T-helper 17 cell (primary cell): Measurements from ENCODE around the gene STX4. TPM values are rescaled to one million over a fixed set of nuclear protein-coding genes. Genes with fewer than 3 reads are reported as not detected.

Source experiments
- ATAC-seq: fragments of 150-1000 bp; cut with Tn5 transposase; 2 replicates; pipeline ENCODE4 v1.10.0; 2021; ENCODE audit warnings: mild to moderate bottlenecking, moderate library complexity
- DNase-seq, 3 donors: peaks; one replicate each; pipeline versions ENCODE4 v3.0.0 to v3.0.0-alpha.2; 2020 to 2021
- H3K9me3 ChIP-seq: one replicate; pipeline ENCODE4 v1.7.0; 2013; ENCODE audit warnings: low read length, mild to moderate bottlenecking; ENCODE audit not compliant: control insufficient read depth, poor library complexity, severe bottlenecking
- H3K27ac Mint-ChIP-seq: one replicate; pipeline ENCODE4 v1.8.0; 2022; ENCODE audit warnings: mild to moderate bottlenecking, moderate library complexity, mixed read lengths
- H3K27me3 Mint-ChIP-seq: one replicate; pipeline ENCODE4 v1.8.0; 2022; ENCODE audit warnings: mixed read lengths
- H3K36me3 Mint-ChIP-seq: one replicate; pipeline ENCODE4 v1.8.0; 2022; ENCODE audit warnings: low read depth, mixed read lengths
- H3K4me1 Mint-ChIP-seq: one replicate; pipeline ENCODE4 v1.8.0; 2022; ENCODE audit warnings: mild to moderate bottlenecking, mixed read lengths
- H3K4me3 Mint-ChIP-seq: one replicate; pipeline ENCODE4 v1.8.0; 2022; ENCODE audit warnings: mild to moderate bottlenecking, moderate library complexity, mixed read lengths
- total RNA-seq, 4 donors: library from RNA in 2 of 4; stranded (reverse) in 2 of 4; gene quantifications; one replicate each; pipeline ENCODE4 v1.2.3 and lab custom pipeline; 2022 to 2026

STX4 gene, protein sequence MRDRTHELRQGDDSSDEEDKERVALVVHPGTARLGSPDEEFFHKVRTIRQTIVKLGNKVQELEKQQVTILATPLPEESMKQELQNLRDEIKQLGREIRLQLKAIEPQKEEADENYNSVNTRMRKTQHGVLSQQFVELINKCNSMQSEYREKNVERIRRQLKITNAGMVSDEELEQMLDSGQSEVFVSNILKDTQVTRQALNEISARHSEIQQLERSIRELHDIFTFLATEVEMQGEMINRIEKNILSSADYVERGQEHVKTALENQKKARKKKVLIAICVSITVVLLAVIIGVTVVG
- 10 to 100 TPM; 72.0 to 72.1 TPM for total RNA-seq
- total RNA-seq (lab: John Stamatoyannopoulos, UW), result 41.6 to 53.1 reads per million in 2 donors

DNA sequence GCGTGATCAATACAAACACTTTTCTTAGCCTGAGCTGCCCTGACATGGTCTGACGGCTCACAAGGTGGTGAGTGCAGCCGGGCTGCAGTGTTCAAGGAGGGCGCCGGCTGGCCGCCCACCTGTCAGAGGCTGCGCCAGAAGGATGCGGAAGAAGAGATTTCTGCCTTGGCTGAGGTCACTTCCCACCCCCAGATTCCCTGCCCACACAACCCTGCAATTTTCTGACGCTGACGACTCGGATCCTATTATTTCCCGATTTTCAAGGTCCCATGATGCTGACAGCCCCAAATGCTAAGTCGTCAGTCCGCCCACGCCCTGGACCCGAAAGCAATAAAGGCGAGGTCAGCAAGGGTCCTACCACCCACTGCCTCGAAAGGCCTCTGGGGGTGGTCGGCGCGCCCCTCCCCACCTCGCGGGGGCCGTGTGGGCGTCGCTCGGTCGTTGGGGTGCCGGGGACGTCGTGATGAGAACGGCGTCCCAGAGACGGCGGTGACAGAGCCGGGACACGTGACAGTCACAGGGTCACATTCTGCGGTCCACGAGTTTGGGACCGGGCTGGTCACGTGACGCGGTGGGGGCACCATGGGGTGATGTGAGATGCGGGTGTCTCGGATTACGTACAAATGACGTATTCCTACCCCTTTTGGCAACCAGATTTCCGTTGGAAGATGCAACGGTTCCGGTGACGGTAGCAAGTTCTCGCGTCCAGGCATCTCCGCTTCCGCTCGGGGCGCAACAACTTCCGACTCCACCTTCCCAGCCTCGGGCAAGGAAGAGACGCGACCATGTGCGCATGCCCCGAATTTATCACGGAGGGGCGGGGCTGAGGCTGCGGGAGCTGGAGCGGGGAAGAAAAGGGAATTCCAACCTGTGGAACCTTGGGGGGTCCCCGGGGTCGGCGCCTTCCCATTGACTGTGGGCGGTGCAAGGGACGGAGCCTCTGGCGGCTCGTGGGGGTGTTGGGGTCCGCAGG, at the start of gene STX4:
Gene STX4 (plus strand): TSS at position 823 of the 973 bp plus-strand sequence. CDS start 248 bp downstream, outside the sequence.
- no peaks in the 10 kb centered on the region for H3K9me3 ChIP-seq
- Mint-ChIP-seq H3K27ac (peak within 1 kb of the TSS; percentile 89), H3K36me3 (peaks cover 4% of the 10 kb centered on the region), H3K27me3 (no peaks in the 10 kb centered on the region), H3K4me3 (peak within 1 kb of the TSS; percentile 99), H3K4me1 (peaks cover 13% of the 10 kb centered on the region)
- DNase-seq (peak; percentile 95 to 97 (median 97)), ATAC-seq (peak; percentile 85)

DNA sequence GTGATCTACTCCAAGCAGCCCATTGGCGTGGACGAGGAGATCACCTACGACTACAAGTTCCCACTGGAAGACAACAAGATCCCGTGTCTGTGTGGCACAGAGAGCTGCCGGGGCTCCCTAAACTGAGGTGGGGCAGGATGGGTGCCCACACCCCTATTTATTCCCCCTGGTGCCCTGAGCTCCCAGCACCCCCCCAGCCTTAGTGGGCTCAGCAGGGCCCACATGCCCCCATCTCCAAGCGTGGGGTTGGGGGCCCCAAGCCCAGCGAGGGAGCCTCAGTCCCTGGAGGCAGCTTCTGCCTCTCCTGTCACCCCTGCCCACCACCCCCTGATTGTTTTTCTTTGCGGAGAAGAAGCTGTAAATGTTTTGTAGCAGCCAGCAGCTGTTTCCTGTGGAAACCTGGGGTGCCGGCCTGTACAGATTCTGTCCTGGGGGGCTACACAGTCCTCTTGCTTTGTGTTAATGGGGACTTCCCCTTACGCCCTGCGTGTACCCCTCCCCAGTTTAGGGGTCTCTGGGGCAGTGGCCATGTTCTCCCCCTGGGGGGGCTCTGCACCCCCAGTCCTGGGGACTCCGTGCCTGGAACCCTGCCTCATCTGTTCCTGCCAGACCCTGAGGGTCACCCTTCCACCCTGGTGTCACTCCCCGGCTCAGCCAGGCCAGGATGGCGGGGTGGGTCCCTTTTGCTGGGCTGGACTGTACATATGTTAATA, 49.3 kb upstream of the STX4 start:
- H3K9me3 ChIP-seq, result no peaks in the 10 kb centered on the region
- no peak overlapping the region for H3K4me3 Mint-ChIP-seq
- peak overlapping the region; percentile 34 for H3K27ac Mint-ChIP-seq
- DNase-seq, result no peak
- H3K36me3 Mint-ChIP-seq, result peaks cover 11% of the 10 kb centered on the region
- peaks cover 5% of the 10 kb centered on the region for H3K4me1 Mint-ChIP-seq
- H3K27me3 Mint-ChIP-seq, result no peaks in the 10 kb centered on the region
- no peak for ATAC-seq

DNA sequence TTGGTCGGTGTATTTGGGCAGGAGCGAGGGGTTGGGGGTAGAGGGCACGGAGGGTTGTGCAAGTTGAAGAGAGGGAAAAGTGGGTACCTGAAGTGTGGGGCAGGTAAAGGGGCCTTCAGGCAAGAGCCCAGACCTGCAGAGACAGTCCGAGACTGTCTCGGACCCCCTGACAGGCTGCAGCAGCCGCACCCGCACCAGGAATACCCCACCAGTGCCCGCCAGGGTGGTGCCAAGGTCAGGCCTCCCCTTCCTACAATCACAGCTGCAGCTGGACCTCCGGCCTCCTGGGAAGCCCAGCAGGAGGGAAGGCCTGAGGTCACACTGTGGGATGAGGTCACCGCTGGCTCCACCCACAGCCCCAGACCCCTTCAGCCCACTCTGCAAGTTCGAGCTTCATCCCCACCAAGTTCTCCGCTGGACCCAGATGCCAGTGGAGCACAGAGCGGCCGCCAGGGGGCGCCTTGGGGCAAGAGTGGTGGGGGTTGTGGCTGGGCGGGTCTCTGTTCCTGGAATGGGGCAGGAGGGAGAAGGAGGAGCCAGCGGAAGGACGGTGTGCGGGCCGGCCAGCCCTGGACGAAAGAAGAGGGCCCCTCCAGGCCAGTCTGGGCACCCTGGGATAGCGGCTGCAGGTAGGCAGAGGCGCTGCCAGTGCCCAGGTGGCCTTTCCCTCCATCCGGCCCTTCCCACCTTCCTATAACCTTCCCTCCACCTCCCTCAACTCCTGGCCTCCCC, 48.5 kb upstream of the STX4 start, which contains the start of gene HSD3B7:
Gene HSD3B7 (plus strand): TSS at position 539 of the 732 bp plus-strand sequence. CDS start 452 bp downstream, outside the sequence.
- peaks cover 5% of the 10 kb centered on the region for H3K4me1 Mint-ChIP-seq
- H3K27me3 Mint-ChIP-seq, result no peaks in the 10 kb centered on the region
- peaks cover 11% of the 10 kb centered on the region for H3K36me3 Mint-ChIP-seq
- ATAC-seq (peak; percentile 79), DNase-seq (peak; percentile 65 to 81 (median 79))
- peak within 1 kb of the TSS; percentile 34 for H3K27ac Mint-ChIP-seq
- no peak within 1 kb of the TSS for H3K4me3 Mint-ChIP-seq
- no peaks in the 10 kb centered on the region for H3K9me3 ChIP-seq

DNA sequence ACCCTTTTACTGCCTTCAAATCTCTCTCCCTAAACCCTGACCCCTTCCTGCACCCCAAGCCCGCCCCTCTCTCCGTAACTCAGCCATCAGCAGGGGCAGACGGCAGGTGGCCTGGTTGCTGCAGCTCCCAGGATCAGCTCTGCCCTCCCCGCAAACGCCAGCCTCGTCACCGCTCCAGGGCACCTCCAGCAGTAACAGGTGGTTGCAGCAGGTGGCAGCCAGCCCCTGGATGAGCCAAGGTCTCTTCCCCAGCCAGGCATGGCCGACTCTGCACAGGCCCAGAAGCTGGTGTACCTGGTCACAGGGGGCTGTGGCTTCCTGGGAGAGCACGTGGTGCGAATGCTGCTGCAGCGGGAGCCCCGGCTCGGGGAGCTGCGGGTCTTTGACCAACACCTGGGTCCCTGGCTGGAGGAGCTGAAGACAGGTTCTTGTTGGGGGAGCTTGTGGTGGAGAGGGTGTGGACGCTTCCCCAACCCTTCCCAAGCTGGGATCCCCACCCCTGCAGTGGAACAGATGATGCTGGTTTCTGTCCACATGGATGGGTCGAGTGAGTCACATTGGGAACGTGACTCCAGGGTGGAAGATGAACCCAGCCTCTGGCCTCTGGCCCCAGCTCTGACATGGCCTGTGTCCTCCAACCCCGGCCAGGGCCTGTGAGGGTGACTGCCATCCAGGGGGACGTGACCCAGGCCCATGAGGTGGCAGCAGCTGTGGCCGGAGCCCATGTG, 47.8 kb upstream of the STX4 start:
- H3K4me3 Mint-ChIP-seq, result no peak overlapping the region

DNA sequence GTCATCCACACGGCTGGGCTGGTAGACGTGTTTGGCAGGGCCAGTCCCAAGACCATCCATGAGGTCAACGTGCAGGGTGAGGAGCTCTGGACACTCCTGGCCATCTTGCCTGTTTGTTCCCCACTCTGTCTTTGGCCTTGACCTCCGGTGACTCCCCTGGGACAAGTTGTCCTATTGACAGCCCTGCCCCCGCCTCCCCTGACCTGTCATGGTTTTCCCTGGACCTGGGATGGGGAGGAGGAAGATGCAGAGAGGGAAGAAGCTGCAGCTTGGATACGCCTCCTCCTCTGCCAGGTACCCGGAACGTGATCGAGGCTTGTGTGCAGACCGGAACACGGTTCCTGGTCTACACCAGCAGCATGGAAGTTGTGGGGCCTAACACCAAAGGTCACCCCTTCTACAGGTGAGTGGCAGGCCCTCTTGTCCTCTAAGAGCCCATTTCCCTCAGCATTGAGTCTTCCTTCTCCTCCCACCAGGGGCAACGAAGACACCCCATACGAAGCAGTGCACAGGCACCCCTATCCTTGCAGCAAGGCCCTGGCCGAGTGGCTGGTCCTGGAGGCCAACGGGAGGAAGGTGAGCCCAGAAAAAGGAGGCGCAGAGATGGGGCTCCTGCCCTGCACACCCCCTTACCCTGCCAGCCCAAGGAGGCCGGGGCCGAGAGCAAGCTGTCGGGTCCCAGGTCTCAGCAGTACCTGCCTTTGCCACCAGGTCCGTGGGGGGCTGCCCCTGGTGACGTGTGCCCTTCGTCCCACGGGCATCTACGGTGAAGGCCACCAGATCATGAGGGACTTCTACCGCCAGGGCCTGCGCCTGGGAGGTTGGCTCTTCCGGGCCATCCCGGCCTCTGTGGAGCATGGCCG, 47.0 kb upstream of the STX4 start:
- ATAC-seq, result no peak
- H3K27ac Mint-ChIP-seq, result no peak overlapping the region

More for the DNA sequence above, 47.8 kb upstream of the STX4 start:
- no peaks in the 10 kb centered on the region for H3K9me3 ChIP-seq
- Mint-ChIP-seq H3K36me3 (peaks cover 9% of the 10 kb centered on the region), H3K27me3 (no peaks in the 10 kb centered on the region), H3K4me1 (peaks cover 2% of the 10 kb centered on the region), H3K27ac (no peak overlapping the region)
- DNase-seq (no peak), ATAC-seq (peak; percentile 25)

DNA sequence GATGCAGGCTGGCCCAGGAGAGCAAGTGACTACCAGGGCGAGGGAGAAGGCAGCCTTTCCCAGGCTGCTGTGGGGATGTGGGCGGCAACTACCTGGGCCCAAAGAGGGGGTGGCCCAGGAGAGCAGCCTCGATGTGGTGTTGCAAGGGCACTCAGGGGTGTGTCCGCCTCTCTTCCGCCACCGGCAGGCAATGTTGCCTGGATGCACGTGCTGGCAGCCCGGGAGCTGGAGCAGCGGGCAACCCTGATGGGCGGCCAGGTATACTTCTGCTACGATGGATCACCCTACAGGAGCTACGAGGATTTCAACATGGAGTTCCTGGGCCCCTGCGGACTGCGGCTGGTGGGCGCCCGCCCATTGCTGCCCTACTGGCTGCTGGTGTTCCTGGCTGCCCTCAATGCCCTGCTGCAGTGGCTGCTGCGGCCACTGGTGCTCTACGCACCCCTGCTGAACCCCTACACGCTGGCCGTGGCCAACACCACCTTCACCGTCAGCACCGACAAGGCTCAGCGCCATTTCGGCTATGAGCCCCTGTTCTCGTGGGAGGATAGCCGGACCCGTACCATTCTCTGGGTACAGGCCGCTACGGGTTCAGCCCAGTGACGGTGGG, 45.7 kb upstream of the STX4 start:
- peaks cover 4% of the 10 kb centered on the region for H3K4me1 Mint-ChIP-seq
- H3K9me3 ChIP-seq, result no peaks in the 10 kb centered on the region
- no peak overlapping the region for H3K4me3 Mint-ChIP-seq
- no peak for ATAC-seq
- H3K27ac Mint-ChIP-seq, result no peak overlapping the region
- no peak for DNase-seq
- H3K36me3 Mint-ChIP-seq, result peaks cover 4% of the 10 kb centered on the region
- H3K27me3 Mint-ChIP-seq, result no peaks in the 10 kb centered on the region

More for the DNA sequence above, 47.0 kb upstream of the STX4 start:
- peaks cover 7% of the 10 kb centered on the region for H3K36me3 Mint-ChIP-seq
- H3K27me3 Mint-ChIP-seq, result no peaks in the 10 kb centered on the region
- DNase-seq, result no peak
- H3K4me1 Mint-ChIP-seq, result peaks cover 4% of the 10 kb centered on the region
- peak overlapping the region; percentile 21 for H3K4me3 Mint-ChIP-seq
- H3K9me3 ChIP-seq, result no peaks in the 10 kb centered on the region

DNA sequence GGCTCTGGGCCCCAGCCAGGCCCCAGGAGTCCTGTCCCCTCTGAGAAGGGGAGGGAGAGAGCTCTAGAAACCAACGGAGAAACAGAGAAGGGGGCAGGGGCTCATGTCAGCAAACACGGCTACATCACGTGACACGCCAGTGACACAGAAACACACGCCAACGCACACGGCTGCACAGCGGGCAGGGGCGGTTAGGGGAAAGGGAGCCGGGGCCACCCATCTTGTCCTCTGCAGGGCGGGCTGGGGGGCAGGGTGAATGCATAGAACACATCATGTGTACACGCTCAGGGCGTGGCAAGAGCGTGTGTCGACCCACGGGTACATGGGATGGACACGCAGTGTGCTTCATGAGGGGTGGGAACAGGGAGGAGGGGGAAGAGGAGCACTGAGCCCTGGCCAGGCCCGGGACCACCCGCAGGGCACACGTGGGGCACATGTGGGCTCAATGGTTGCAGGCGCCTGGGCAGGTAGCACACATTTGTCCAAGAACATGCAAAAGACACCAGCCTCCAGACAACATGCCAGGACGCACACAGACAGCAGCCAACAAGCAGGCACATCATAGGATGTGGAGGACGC, 43.8 kb upstream of the STX4 start:
- Mint-ChIP-seq H3K4me3 (no peak overlapping the region), H3K4me1 (peaks cover 2% of the 10 kb centered on the region), H3K36me3 (no peaks in the 10 kb centered on the region), H3K27me3 (no peaks in the 10 kb centered on the region), H3K27ac (no peak overlapping the region)
- no peak for ATAC-seq
- no peaks in the 10 kb centered on the region for H3K9me3 ChIP-seq
- no peak for DNase-seq

DNA sequence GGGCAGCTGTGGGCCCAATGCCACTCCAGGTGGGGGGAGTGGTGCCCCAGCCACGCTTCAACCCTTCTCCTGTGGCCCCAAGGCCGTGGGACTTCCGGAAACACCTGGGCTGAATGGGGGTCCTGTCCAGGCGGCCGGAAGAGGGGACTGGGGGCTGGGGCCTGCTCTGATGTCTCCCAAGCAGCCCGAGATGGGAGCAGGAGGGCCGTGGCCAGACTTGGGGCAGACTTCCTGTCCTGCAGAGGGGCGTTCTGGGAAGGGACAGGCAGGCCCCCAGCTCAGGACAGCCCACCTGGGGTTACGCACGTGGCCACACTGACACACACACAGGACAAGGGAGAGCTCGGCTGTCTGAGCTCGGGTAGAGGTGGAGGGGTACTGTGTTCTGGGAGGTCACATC, 43.3 kb upstream of the STX4 start:
- no peak for ATAC-seq
- Mint-ChIP-seq H3K27me3 (no peaks in the 10 kb centered on the region), H3K36me3 (no peaks in the 10 kb centered on the region), H3K4me3 (no peak overlapping the region), H3K4me1 (peaks cover 2% of the 10 kb centered on the region), H3K27ac (no peak overlapping the region)
- no peaks in the 10 kb centered on the region for H3K9me3 ChIP-seq
- no peak for DNase-seq

DNA sequence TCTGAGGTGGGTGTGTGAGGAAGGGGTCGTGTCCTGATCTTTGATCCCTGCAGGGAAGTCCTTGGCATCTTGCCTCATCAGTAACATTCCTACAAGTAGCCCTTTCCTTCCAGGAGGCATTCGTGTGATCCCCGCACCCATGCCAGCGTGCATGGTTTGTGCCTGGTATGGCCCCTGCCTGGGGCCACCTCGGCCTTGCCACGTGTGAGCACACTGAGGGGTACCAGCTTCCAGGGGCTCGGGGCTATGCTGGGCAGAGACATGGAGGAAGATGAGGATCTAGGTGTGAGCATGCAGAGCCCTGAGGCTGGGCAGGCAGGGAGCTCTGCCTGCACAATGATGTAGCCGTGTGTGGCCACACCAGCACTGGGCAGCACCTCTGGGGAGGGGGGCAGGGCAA, 42.3 kb upstream of the STX4 start:
- H3K9me3 ChIP-seq, result no peaks in the 10 kb centered on the region
- Mint-ChIP-seq H3K27me3 (no peaks in the 10 kb centered on the region), H3K36me3 (no peaks in the 10 kb centered on the region), H3K4me3 (no peak overlapping the region), H3K27ac (no peak overlapping the region), H3K4me1 (peaks cover 2% of the 10 kb centered on the region)
- no peak for ATAC-seq
- no peak for DNase-seq

DNA sequence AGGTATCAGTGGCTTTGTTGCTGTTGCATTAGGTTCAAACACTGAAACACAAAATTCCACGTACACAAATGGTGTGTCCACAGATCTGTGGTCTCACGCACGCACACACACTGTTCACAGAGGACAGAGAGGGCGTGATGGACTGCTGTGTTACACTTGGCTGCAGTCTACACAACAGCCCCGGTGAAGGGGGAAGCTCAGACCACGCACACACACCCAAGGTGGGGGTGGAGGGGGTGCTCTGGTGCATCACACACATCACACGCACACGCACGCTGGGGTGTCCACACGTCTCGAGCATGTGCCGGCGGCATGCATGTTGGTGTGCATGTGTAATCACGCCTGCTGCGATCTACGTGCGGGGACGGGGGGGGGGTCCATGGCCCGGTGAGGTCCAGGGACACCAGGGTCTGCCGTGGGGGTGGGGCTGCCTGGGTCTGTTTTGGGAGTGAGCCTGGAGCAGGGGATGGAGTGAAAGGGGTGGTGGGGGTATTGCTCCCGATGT, 41.0 kb upstream of the STX4 start:
- Mint-ChIP-seq H3K36me3 (no peaks in the 10 kb centered on the region), H3K27ac (no peak overlapping the region), H3K27me3 (no peaks in the 10 kb centered on the region), H3K4me3 (no peak overlapping the region), H3K4me1 (peaks cover 4% of the 10 kb centered on the region)
- H3K9me3 ChIP-seq, result no peaks in the 10 kb centered on the region
- DNase-seq, result no peak
- ATAC-seq, result no peak
